Placental epithelial cell (primary cell): ENCODE measurements around the gene YTHDC1. TPM values are rescaled to one million over a fixed set of nuclear protein-coding genes. Genes with fewer than 3 reads are reported as not detected.

Source experiments
- small RNA-seq: library from RNA; depleted of rRNA; stranded (forward); fragments of <200 nt; gene quantifications from one replicate; pipeline ENCODE3, GENCODE V24; 2012
- total RNA-seq: library from RNA; depleted of rRNA; stranded (reverse); fragments of >200 nt; gene quantifications from 2 replicates; pipeline ENCODE4 v1.2.3, GENCODE V29; 2012

YTHDC1 gene
- 43.4 and 61.6 TPM in 2 replicates for total RNA-seq

GRCh38 chr4:68349649-68350360, at the start of gene YTHDC1:
TSS of gene YTHDC1 (minus strand) at chr4:68350090. CDS start at chr4:68349753, 337 bp downstream.

Small RNA genes lying within 50 kb of the gene (small RNA-seq; reads per million reads assigned to genes)
- gene MT2P1: not detected

Other genes with a start within 250 kb of the YTHDC1 start
- 0.76 and 1.2 TPM in 2 replicates for gene TMPRSS11F, start 220.2 kb downstream of the YTHDC1 start, total RNA-seq
- gene TMPRSS11B, start 104.4 kb downstream of the YTHDC1 start, total RNA-seq: 1.2 and 1.4 TPM in 2 replicates
- 2.7 and 6.5 TPM in 2 replicates for gene TMPRSS11E, start 97.4 kb upstream of the YTHDC1 start, total RNA-seq
- not detected in 2 replicates for gene UGT2B17, start 226.2 kb upstream of the YTHDC1 start, total RNA-seq